Measurements from ENCODE around the gene FAM13C. TPM values are rescaled to one million over a fixed set of nuclear protein-coding genes. Genes with fewer than 3 reads are reported as not detected.

Gene FAM13C
- total RNA-seq, 1 donor from 2014 or later: not detected

DNA sequence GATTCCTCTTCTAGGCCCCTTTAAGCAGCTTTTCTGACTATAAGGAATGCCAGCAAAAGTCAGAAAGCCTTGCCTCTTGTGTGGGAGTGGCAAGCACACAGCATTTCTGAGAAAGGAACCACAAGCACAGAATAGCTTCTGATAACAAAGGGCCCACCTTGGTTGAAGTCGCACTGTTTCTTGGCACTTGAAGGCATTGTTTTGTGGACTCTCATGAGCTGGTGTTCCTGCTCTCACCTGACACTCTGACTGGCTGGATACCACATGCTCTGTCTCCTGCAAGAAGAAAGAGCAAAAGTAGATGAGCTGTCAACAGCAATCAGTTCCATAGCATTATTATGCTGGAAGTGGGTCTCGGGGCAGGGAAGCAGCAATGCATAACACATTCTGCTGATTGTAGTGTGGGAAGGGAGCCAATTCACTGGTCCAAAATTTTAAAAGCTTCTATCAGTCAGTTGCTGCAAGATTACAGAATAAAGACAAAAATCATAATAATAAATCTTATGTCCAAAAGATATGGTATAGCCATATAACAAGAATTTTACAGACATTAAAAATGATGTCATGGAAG is 38.4 kb downstream of the FAM13C start:
- DNase-seq (ENCODE audit: low read depth): no peak
- TF ChIP-seq, protein P1, sequence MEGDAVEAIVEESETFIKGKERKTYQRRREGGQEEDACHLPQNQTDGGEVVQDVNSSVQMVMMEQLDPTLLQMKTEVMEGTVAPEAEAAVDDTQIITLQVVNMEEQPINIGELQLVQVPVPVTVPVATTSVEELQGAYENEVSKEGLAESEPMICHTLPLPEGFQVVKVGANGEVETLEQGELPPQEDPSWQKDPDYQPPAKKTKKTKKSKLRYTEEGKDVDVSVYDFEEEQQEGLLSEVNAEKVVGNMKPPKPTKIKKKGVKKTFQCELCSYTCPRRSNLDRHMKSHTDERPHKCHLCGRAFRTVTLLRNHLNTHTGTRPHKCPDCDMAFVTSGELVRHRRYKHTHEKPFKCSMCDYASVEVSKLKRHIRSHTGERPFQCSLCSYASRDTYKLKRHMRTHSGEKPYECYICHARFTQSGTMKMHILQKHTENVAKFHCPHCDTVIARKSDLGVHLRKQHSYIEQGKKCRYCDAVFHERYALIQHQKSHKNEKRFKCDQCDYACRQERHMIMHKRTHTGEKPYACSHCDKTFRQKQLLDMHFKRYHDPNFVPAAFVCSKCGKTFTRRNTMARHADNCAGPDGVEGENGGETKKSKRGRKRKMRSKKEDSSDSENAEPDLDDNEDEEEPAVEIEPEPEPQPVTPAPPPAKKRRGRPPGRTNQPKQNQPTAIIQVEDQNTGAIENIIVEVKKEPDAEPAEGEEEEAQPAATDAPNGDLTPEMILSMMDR (conservative IDR thresholded peaks at IDR 0.05; ENCODE audit: low read depth, low read length): no peak
- H3K4me3 ChIP-seq (ENCODE audit: low read depth, low read length): no peak overlapping the region

DNA sequence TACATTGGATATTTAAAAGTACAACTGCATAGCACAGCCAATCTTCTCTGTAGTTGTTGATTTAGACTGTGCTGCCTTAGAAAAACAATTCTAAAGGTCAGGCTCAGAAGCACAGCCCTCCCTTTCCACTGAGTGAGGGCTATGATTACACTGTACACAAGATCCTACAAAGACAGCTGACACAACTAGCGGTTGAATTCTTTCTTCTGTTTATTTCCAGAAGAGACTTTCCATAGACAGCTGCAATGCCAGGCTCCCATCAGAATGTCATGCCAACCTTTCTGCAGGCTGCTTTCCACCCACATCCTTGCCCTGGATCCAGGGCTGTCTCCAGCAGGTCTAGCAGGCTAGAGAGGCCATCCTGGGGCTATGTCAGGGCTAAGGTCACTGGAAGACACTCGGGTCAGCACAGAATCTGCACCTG is 39.3 kb downstream of the FAM13C start:
- no peak for DNase-seq (ENCODE audit: low read depth)
- TF ChIP-seq, protein P1 (conservative IDR thresholded peaks at IDR 0.05; ENCODE audit: low read depth, low read length): no peak
- H3K4me3 ChIP-seq (ENCODE audit: low read depth, low read length): no peak overlapping the region

- H3K4me3 ChIP-seq (ENCODE audit: low read depth, low read length): no peak overlapping the region
- TF ChIP-seq, protein P1 (conservative IDR thresholded peaks at IDR 0.05; ENCODE audit: low read depth, low read length): no peak
- no peak for DNase-seq (ENCODE audit: low read depth)
These were observed 40.2 kb downstream of the FAM13C start for GRCh38 chr10:59322131-59322530.

DNA sequence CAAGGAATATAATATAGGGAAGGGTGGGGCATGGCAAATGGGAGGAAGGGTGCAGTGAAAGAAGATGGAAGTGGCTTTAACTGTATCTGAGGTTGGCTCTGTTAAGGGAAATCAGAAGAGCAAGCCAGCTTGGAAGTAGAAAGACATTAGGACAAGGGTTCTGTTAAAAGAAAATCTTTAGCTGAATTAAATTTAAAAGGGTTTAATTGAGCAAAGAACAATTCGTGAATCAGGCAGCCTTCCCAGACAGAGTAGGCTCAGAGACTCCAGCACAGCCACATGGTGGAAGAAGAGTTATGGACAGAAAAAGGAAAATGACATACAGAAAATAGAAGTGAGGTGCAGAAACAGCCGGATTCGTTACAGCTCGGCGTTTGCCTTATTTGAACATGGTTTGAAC is 42.0 kb downstream of the FAM13C start:
- H3K4me3 ChIP-seq (ENCODE audit: low read depth, low read length): no peak overlapping the region
- TF ChIP-seq, protein P1 (conservative IDR thresholded peaks at IDR 0.05; ENCODE audit: low read depth, low read length): no peak
- DNase-seq (ENCODE audit: low read depth): no peak

- TF ChIP-seq, protein P1 (conservative IDR thresholded peaks at IDR 0.05; ENCODE audit: low read depth, low read length): no peak
- H3K4me3 ChIP-seq (ENCODE audit: low read depth, low read length): no peak overlapping the region
- no peak for DNase-seq (ENCODE audit: low read depth)
These were observed 42.5 kb downstream of the FAM13C start for GRCh38 chr10:59319854-59320253.

GRCh38 chr10:59317066-59317465 is 45.3 kb downstream of the FAM13C start:
- no peak for DNase-seq (ENCODE audit: low read depth)

DNA sequence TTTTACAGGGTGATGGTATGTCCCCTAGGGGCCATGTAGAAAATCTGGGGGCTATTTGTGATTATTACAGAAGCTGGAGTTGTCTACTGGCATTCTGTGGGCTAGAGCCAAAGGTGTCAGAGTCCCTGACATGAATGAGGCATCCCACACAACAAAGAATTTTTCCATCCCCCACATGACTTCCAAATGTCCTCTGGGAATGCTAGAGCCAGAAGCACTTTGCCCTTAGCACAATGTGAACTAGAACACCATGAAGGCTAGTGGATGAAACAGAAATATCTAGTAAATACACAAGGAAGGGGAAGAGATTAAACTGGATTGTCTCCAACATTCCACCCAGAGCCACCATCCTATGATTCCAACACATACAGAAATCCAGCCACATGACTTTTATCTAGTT is 46.9 kb downstream of the FAM13C start:
- no peak for DNase-seq (ENCODE audit: low read depth)
- H3K4me3 ChIP-seq (ENCODE audit: low read depth, low read length): no peak overlapping the region
- TF ChIP-seq, protein P1 (conservative IDR thresholded peaks at IDR 0.05; ENCODE audit: low read depth, low read length): no peak

More at GRCh38 chr10:59317066-59317465, 45.3 kb downstream of the FAM13C start:
- no peak overlapping the region for H3K4me3 ChIP-seq (ENCODE audit: low read depth, low read length)
- TF ChIP-seq, protein P1 (conservative IDR thresholded peaks at IDR 0.05; ENCODE audit: low read depth, low read length): no peak

Measured in epithelial cell of proximal tubule (primary cell).